ENCODE results near the gene EFTUD2. TPM values are rescaled to one million over a fixed set of nuclear protein-coding genes. Genes with fewer than 3 reads are reported as not detected.

The EFTUD2 gene
- total and polyA plus RNA-seq, 9 of the 15 experiments (the other 6 are each of a cell fraction or from before 2014, with no cell fraction given): 65.8 to 362 (median 218) TPM

DNA sequence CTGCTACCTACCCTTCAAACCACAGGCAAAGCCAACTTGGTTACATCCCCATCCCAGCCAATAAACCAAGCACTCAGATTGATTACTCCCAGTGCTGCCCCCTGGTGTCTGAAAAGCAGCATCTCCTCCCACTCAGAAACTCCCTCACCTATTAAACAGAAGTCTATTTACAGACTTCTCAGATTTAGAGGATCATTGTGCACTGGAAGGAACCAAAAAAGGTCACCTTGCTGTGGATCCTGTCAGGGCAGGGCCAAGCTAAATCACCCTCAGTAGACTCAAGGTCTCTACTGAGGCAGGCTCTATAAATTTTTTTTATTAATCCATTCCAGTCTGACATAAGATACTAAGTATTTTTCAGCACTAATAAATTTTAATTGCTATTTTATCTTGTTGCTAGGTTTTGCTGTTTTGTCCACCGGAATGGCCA lies 34.0 kb downstream of the EFTUD2 start:
- Histone ChIP-seq H3K79me2 (ENCODE audit: control insufficient read depth, insufficient read depth, low read length) (no peaks in the 10 kb centered on the region), H3K4me1 (replicated peaks in 1 of 2; ENCODE audit: control insufficient read depth in 2 of 2, insufficient read depth in 2 of 2, low read length in 2 of 2) (no peaks in the 10 kb centered on the region), H3K4me2 (ENCODE audit: insufficient read depth, low read length) (no peak overlapping the region), H3K36me3 (ENCODE audit: control insufficient read depth, insufficient read depth, low read length) (peaks cover 95% of the 10 kb centered on the region), H3K27ac (ENCODE audit: extremely low read depth, low read depth, low read length) (no peak overlapping the region), H3K9me1 (ENCODE audit: control insufficient read depth, insufficient read depth, low read length) (no peaks in the 10 kb centered on the region), H3K9me3 (replicated peaks; ENCODE audit: control insufficient read depth, insufficient read depth, low read depth, low read length) (no peaks in the 10 kb centered on the region), H3K4me3 (no peak overlapping the region), H4K20me1 (replicated peaks; ENCODE audit: control insufficient read depth, insufficient read depth, low read length) (peaks cover 4% of the 10 kb centered on the region; the same call in 1 of the 2 replicates), H3K9ac (ENCODE audit: insufficient read depth in 1 of 2, low read depth in 2 of 2, low read length in 2 of 2) (no peak overlapping the region), H2AFZ (ENCODE audit: low read depth, low read length) (no peak overlapping the region), H3K27me3 (ENCODE audit: control insufficient read depth in 2 of 2, insufficient read depth in 2 of 2, low read length in 2 of 2) (no peaks in the 10 kb centered on the region)
- in situ Hi-C loops (cut with MboI): loop anchor here (5.0 kb wide), 1 partner anchor 83 kb away; no protein-coding TSS in a partner anchor
- FAIRE-seq (peak; percentile 76), DNase-seq (ENCODE audit: extremely low read depth in 1 of 4, low spot score in 3 of 4) (peak; percentile 67 to 75 (median 71)), ATAC-seq (peak; percentile 92)
- 68% methylated on average over 1 of the region's 1 CpG for WGBS (ENCODE audit: insufficient coverage, low coverage, missing lambda C conversion rate)
- ChIA-PET POLR2A (interaction anchor here (0.7 kb wide), 1 partner anchor 22 kb away, joined by 3 read pairs; no protein-coding TSS in a partner anchor), CTCF (ENCODE audit: low intra/inter-chr PET ratio) (interaction anchor here (1.0 to 5.4 kb wide), 6 partner anchors 16 to 655 kb away, joined by 3 to 38 read pairs (median 6); no protein-coding TSS in a partner anchor)
- BruUV-seq (replicated peaks): no TSS peak
- intact Hi-C loops (cut with micrococcal nuclease): loop anchor here (1.0 kb wide), 1 partner anchor 90 kb away; no protein-coding TSS in a partner anchor
- TF ChIP-seq, protein P1, sequence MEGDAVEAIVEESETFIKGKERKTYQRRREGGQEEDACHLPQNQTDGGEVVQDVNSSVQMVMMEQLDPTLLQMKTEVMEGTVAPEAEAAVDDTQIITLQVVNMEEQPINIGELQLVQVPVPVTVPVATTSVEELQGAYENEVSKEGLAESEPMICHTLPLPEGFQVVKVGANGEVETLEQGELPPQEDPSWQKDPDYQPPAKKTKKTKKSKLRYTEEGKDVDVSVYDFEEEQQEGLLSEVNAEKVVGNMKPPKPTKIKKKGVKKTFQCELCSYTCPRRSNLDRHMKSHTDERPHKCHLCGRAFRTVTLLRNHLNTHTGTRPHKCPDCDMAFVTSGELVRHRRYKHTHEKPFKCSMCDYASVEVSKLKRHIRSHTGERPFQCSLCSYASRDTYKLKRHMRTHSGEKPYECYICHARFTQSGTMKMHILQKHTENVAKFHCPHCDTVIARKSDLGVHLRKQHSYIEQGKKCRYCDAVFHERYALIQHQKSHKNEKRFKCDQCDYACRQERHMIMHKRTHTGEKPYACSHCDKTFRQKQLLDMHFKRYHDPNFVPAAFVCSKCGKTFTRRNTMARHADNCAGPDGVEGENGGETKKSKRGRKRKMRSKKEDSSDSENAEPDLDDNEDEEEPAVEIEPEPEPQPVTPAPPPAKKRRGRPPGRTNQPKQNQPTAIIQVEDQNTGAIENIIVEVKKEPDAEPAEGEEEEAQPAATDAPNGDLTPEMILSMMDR (IDR thresholded peaks at IDR 0.05 in 2 of 3, conservative IDR thresholded peaks at IDR 0.05 in 1 of 3; ENCODE audit: insufficient read depth in 2 of 3, low read depth in 1 of 3, low read length in 3 of 3): peak; percentile 77 to 81 (median 78)
- TF ChIP-seq ZSCAN32 (CRISPR knock-in tag; IDR thresholded peaks at IDR 0.05): no peak
- TF ChIP-seq OTX1 (CRISPR knock-in tag; IDR thresholded peaks at IDR 0.05): no peak
- no peak for TF ChIP-seq ZNF197 (CRISPR knock-in tag; IDR thresholded peaks at IDR 0.05; ENCODE audit: low read depth)
- TF ChIP-seq ATF7 (IDR thresholded peaks at IDR 0.05): no peak
- peak; percentile 13; the same call in 1 of the 2 replicates for TF ChIP-seq POLR2AphosphoS5 (IDR thresholded peaks at IDR 0.05; ENCODE audit: control insufficient read depth, insufficient read depth, low read depth, low read length)
- peak; percentile 81 for TF ChIP-seq SMC3 (conservative IDR thresholded peaks at IDR 0.05; ENCODE audit: insufficient read depth, low read depth, low read length)
- TF ChIP-seq, protein P2, sequence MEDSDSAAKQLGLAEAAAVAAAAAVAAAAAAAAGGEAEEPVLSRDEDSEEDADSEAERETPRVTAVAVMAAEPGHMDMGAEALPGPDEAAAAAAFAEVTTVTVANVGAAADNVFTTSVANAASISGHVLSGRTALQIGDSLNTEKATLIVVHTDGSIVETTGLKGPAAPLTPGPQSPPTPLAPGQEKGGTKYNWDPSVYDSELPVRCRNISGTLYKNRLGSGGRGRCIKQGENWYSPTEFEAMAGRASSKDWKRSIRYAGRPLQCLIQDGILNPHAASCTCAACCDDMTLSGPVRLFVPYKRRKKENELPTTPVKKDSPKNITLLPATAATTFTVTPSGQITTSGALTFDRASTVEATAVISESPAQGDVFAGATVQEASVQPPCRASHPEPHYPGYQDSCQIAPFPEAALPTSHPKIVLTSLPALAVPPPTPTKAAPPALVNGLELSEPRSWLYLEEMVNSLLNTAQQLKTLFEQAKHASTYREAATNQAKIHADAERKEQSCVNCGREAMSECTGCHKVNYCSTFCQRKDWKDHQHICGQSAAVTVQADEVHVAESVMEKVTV (CRISPR knock-in tag; IDR thresholded peaks at IDR 0.05): peak; percentile 34; the same call in 1 of the 2 replicates
- TF ChIP-seq, protein P3, sequence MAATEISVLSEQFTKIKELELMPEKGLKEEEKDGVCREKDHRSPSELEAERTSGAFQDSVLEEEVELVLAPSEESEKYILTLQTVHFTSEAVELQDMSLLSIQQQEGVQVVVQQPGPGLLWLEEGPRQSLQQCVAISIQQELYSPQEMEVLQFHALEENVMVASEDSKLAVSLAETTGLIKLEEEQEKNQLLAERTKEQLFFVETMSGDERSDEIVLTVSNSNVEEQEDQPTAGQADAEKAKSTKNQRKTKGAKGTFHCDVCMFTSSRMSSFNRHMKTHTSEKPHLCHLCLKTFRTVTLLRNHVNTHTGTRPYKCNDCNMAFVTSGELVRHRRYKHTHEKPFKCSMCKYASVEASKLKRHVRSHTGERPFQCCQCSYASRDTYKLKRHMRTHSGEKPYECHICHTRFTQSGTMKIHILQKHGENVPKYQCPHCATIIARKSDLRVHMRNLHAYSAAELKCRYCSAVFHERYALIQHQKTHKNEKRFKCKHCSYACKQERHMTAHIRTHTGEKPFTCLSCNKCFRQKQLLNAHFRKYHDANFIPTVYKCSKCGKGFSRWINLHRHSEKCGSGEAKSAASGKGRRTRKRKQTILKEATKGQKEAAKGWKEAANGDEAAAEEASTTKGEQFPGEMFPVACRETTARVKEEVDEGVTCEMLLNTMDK (IDR thresholded peaks at IDR 0.05; ENCODE audit: borderline replicate concordance, insufficient read depth, low read depth, low read length, poor library complexity, severe bottlenecking): peak; percentile 75

All from K562 (cell line).